Testis (tissue), 2 donors: ENCODE data around the gene STRIP1.

ENCODE experiments used
- POLR2A ChIP-seq: fragments of 450-650 bp; IDR thresholded peaks from one replicate; pipeline ENCODE4 v1.6.1; 2017; ENCODE audit warnings: antibody characterized with exemption, mild to moderate bottlenecking, moderate library complexity
- TF ChIP-seq, protein P1 (sequence below), 3 experiments: fragments of 450-650 bp in 2 of 3; fragments of 200-600 bp in 1 of 3; sonication (generic) in 1 of 3; IDR thresholded peaks; one replicate each; pipeline ENCODE4 v1.5.1; 2016 to 2019; ENCODE audit warnings: antibody characterized with exemption in 3 of 3, mild to moderate bottlenecking in 2 of 3, moderate library complexity in 1 of 3

DNA sequence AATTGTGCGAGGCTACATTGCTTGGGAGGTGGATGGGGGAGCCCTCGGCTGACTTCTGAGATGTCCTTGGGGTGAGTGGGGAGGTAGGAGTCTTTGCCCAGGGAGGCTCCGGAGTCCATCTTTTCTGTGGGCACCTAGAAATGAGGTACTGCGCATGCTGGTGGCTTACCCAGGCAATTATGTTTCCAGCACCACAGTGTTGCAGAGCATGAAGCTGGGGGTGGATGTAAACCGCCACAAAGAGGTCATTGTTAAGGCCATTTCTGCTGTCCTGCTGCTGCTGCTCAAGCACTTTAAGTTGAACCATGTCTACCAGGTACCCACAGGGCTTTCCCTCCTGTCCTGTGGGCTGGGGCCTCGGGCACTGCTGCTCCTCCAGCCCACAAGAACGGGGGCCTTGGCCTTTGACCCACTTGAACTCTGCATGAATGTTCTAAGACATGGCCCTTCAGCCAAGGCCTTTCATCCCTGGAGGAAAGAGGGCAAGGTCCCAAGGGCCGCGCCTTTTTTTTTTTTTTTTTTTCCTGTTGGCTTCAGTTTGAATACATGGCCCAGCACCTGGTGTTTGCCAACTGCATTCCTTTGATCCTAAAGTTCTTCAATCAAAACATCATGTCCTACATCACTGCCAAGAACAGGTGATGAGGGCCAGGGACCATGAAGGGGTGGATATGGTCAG lies 14.6 kb downstream of the STRIP1 start:
- TF ChIP-seq, protein P1, sequence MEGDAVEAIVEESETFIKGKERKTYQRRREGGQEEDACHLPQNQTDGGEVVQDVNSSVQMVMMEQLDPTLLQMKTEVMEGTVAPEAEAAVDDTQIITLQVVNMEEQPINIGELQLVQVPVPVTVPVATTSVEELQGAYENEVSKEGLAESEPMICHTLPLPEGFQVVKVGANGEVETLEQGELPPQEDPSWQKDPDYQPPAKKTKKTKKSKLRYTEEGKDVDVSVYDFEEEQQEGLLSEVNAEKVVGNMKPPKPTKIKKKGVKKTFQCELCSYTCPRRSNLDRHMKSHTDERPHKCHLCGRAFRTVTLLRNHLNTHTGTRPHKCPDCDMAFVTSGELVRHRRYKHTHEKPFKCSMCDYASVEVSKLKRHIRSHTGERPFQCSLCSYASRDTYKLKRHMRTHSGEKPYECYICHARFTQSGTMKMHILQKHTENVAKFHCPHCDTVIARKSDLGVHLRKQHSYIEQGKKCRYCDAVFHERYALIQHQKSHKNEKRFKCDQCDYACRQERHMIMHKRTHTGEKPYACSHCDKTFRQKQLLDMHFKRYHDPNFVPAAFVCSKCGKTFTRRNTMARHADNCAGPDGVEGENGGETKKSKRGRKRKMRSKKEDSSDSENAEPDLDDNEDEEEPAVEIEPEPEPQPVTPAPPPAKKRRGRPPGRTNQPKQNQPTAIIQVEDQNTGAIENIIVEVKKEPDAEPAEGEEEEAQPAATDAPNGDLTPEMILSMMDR (IDR thresholded peaks at IDR 0.05): no peak
- no peak for TF ChIP-seq POLR2A
